ENCODE results near the gene HDAC1.

The HDAC1 gene

GRCh38 chr1:32299327-32299726, 7.4 kb downstream of the HDAC1 start:
- H3K4me3 ChIP-seq (replicated peaks; ENCODE audit: low read depth, low read length): no peak overlapping the region
- DNase-seq (ENCODE audit: low read depth): no peak
- TF ChIP-seq CTCF (IDR thresholded peaks at IDR 0.05; ENCODE audit: low read length, missing control alignments): no peak

- no peak overlapping the region for H3K4me3 ChIP-seq (replicated peaks; ENCODE audit: low read depth, low read length)
- no peak for TF ChIP-seq CTCF (IDR thresholded peaks at IDR 0.05; ENCODE audit: low read length, missing control alignments)
- no peak for DNase-seq (ENCODE audit: low read depth)
Measured at GRCh38 chr1:32303358-32303757, 11.5 kb downstream of the HDAC1 start.

- no peak for TF ChIP-seq CTCF (IDR thresholded peaks at IDR 0.05; ENCODE audit: low read length, missing control alignments)
- no peak overlapping the region for H3K4me3 ChIP-seq (replicated peaks; ENCODE audit: low read depth, low read length)
- DNase-seq (ENCODE audit: low read depth): no peak
Measured at GRCh38 chr1:32303997-32304622, 12.2 kb downstream of the HDAC1 start.

GRCh38 chr1:32305310-32305709, 13.4 kb downstream of the HDAC1 start:
- H3K4me3 ChIP-seq (replicated peaks; ENCODE audit: low read depth, low read length): no peak overlapping the region
- no peak for TF ChIP-seq CTCF (IDR thresholded peaks at IDR 0.05; ENCODE audit: low read length, missing control alignments)
- DNase-seq (ENCODE audit: low read depth): no peak

- no peak for TF ChIP-seq CTCF (IDR thresholded peaks at IDR 0.05; ENCODE audit: low read length, missing control alignments)
- no peak overlapping the region for H3K4me3 ChIP-seq (replicated peaks; ENCODE audit: low read depth, low read length)
- DNase-seq (ENCODE audit: low read depth): peak; percentile 46
Measured at GRCh38 chr1:32307324-32307723, 15.4 kb downstream of the HDAC1 start.

- no peak overlapping the region for H3K4me3 ChIP-seq (replicated peaks; ENCODE audit: low read depth, low read length)
- no peak for TF ChIP-seq CTCF (IDR thresholded peaks at IDR 0.05; ENCODE audit: low read length, missing control alignments)
- no peak for DNase-seq (ENCODE audit: low read depth)
Measured at GRCh38 chr1:32309960-32310359, 18.1 kb downstream of the HDAC1 start.

GRCh38 chr1:32311709-32312393, 20.0 kb downstream of the HDAC1 start:
- DNase-seq (ENCODE audit: low read depth): no peak
- TF ChIP-seq CTCF (IDR thresholded peaks at IDR 0.05; ENCODE audit: low read length, missing control alignments): no peak
- H3K4me3 ChIP-seq (replicated peaks; ENCODE audit: low read depth, low read length): no peak overlapping the region
